GM03348 (cell line): ENCODE results near the gene DAPK1.

Source experiments
- DNase-seq: peaks from one replicate; pipeline ENCODE4 v3.0.0; 2012; ENCODE audit warnings: low spot score

The DAPK1 gene

GRCh38 chr9:87569008-87569509 is 71.4 kb downstream of the DAPK1 start:
- DNase-seq = no peak

- DNase-seq = no peak
Observed at GRCh38 chr9:87569518-87569917, 71.9 kb downstream of the DAPK1 start.

- DNase-seq = no peak
Observed at GRCh38 chr9:87570000-87570908, 72.6 kb downstream of the DAPK1 start.

GRCh38 chr9:87572719-87573118 is 75.1 kb downstream of the DAPK1 start:
- no peak for DNase-seq

- DNase-seq = no peak
Observed at GRCh38 chr9:87573841-87574342, 76.2 kb downstream of the DAPK1 start.

- no peak for DNase-seq
Observed at GRCh38 chr9:87577746-87578145, 80.1 kb downstream of the DAPK1 start.

GRCh38 chr9:87578625-87579024 is 81.0 kb downstream of the DAPK1 start:
- no peak for DNase-seq

- DNase-seq = no peak
Observed at GRCh38 chr9:87579781-87580541, 82.3 kb downstream of the DAPK1 start.

GRCh38 chr9:87580941-87581438 is 83.3 kb downstream of the DAPK1 start:
- no peak for DNase-seq

GRCh38 chr9:87581513-87581912 is 83.8 kb downstream of the DAPK1 start:
- DNase-seq = no peak

- DNase-seq = no peak
Observed at GRCh38 chr9:87581949-87582637, 84.4 kb downstream of the DAPK1 start.

- no peak for DNase-seq
Observed at GRCh38 chr9:87584326-87584725, 86.7 kb downstream of the DAPK1 start.

GRCh38 chr9:87585123-87585855 is 87.6 kb downstream of the DAPK1 start:
- no peak for DNase-seq

GRCh38 chr9:87586731-87587355 is 89.2 kb downstream of the DAPK1 start:
- no peak for DNase-seq

GRCh38 chr9:87587356-87587745 is 89.7 kb downstream of the DAPK1 start:
- DNase-seq = no peak

GRCh38 chr9:87587864-87588263 is 90.2 kb downstream of the DAPK1 start:
- no peak for DNase-seq

GRCh38 chr9:87588339-87588738 is 90.7 kb downstream of the DAPK1 start:
- no peak for DNase-seq

GRCh38 chr9:87590996-87591395 is 93.3 kb downstream of the DAPK1 start:
- DNase-seq = no peak

GRCh38 chr9:87592554-87593358 is 95.1 kb downstream of the DAPK1 start:
- DNase-seq = peak; percentile 63
